Measurements from ENCODE around the gene DMKN.

- TF ChIP-seq POLR2AphosphoS5 (IDR thresholded peaks at IDR 0.05; ENCODE audit: low read depth, low read length) (no peak), POLR2A (IDR thresholded peaks at IDR 0.05; ENCODE audit: low read depth, low read length) (no peak), TAF1 (IDR thresholded peaks at IDR 0.05; ENCODE audit: borderline replicate concordance, low read depth, low read length) (no peak)
Observed at GRCh38 chr19:35508129-35508528, 5.3 kb downstream of the DMKN start.

Measured in GM12892 (cell line).